Measurements from ENCODE around the gene RABL6.

Gene RABL6

GRCh38 chr9:136886610-136887597 is 79.2 kb downstream of the RABL6 start:
- DNase-seq = peak; percentile 57

- DNase-seq = no peak
Observed at GRCh38 chr9:136888454-136888853, 80.7 kb downstream of the RABL6 start.

- no peak for DNase-seq
Observed at GRCh38 chr9:136889858-136890257, 82.1 kb downstream of the RABL6 start.

- DNase-seq = no peak
Observed at GRCh38 chr9:136890661-136891060, 82.9 kb downstream of the RABL6 start.

All from NCI-H2107 (cell line).